GM19468 (cell line): ENCODE measurements around the gene LPP.

Experiments
- ATAC-seq: cut with Tn5 transposase; IDR thresholded peaks from one replicate; pipeline ENCODE4 v1.9.1; 2021; ENCODE audit warnings: mild to moderate bottlenecking, moderate library complexity, moderate number of reproducible peaks; ENCODE audit not compliant: unreplicated experiment; ENCODE audit errors: extremely low read depth

Gene LPP

DNA sequence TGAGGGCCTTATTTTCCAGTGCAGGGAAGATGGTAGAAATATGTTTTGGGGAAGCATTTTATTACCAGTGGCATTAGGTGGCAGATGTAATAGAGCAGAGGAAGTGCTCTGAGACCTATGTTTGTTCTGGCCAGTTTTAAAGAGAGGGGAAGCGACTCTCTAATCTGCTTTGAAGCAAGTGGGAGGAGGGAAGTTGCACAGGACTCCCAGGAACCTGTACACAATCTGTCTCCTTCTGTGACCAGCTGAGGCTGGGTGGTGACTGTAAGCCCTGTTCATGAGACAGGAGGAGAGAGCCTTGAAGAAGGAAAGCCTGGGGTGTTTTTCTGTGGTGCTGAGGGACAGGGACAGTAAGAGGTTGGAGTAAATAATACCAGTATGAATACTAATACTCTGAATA lies 60.5 kb downstream of the LPP start:
- no peak for ATAC-seq

GRCh38 chr3:188215129-188215528 lies 61.2 kb downstream of the LPP start:
- ATAC-seq = no peak

DNA sequence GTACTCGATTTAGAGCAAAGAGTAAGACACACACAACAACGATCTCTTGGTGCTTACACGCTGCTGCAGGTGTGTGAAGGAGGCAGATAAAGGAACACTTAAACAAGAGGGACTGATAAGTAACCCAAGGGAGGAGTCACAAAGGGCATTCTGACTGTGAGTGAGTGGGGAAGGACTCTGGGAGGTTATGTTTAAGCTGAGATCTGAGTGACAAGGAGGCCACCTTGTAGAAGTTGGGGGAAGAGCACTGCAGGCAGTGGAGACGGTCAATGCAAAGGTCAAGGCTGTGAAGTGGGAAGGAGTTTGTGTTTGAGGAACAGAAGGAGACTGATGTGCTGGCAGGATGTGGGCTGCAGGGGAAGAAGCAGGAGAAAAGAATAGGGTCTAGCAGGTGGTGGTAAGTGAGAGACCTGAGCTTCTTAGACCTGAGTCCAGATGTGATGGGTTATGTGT lies 63.1 kb downstream of the LPP start:
- ATAC-seq = no peak

GRCh38 chr3:188217726-188218125 lies 63.8 kb downstream of the LPP start:
- ATAC-seq = no peak

- no peak for ATAC-seq
Observed at GRCh38 chr3:188218603-188219002, 64.6 kb downstream of the LPP start.

DNA sequence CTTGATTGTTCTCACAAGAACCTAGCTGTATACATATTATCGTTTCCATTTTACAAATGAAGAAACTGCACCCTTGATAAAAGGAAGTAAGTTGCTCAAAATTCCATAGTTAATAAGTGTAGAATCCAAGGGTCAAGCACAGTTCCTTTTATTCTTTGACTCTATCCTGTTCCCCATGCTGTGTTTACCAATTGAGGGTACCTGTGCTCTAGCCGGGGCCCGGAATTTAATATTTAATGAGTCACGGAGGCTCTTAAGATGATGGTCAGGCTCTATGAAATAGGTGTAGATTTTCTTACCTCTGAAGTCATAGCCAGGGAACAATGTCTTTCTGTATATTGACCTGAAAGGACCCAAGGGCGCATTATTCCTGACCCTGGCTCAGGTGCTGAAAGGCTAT lies 65.2 kb downstream of the LPP start:
- no peak for ATAC-seq

DNA sequence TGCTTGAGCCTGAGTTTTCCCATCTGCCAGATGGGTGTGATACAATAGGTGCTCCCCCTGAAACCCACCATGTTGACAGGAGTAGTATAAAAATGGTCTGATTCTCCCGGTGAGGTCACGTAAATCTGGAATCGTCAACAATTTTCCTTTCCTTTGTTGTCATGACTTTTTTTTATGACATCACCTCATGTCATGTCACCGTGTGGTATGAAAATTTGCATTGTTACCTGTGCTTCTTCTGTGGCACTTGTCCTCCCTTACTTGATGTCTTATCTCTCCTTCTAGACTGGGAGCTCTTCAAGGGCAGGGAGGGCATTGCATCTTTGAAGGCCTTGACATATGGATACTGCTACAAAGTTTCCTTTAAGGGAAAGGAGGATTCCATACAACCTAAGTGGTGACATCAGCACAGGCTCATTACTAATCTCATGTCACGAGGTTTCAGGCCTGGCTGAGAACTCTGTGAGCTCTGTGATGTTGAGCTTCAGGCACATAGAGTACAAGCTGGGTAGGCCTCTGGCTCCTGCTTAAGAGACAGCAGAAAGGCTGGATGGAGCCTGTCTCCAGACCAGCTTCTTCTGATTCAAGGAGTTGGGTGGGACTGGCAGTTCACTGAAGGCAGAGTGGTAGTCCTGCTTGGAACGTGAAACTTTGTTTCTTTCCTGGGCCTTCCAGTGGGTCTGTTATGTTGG lies 66.3 kb downstream of the LPP start:
- ATAC-seq = no peak

DNA sequence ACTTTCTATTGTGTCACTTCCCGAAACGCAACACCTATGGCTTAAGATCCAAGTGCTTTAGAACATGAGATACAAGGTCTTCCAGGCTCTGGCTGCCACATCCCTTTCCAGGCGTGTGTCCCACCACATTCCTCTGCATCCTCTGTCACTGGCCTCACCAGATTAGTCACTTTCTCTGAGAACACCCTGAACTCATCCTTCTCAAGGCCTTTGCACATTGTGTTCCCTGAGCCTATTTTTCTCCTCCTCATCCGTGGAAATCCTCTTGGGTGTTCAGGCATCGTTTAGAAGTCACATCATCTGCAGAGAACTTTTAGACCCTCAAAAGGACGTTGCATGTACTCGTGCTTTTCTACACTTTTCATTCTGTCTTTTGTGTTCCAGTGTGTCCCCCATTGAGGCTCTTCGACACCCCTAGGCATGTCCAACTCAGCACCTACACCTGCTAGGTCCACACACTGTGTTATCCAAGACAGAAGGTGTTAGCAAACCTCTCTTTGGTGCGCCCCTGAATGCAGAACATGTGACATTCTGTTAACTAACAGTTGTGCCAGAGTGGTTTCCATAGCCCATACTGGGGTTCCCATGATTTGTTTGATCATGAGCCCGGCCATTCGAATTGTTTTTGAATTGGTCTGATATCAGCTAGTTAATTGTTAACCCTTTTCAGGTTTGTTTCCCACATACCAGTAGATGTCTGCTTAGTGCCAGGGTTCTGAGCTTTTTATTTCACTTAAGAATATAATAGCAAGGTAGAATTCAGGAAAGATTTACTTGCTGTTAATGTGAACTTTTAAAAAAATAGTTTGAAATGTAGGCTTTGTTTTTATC lies 67.2 kb downstream of the LPP start:
- ATAC-seq = no peak

DNA sequence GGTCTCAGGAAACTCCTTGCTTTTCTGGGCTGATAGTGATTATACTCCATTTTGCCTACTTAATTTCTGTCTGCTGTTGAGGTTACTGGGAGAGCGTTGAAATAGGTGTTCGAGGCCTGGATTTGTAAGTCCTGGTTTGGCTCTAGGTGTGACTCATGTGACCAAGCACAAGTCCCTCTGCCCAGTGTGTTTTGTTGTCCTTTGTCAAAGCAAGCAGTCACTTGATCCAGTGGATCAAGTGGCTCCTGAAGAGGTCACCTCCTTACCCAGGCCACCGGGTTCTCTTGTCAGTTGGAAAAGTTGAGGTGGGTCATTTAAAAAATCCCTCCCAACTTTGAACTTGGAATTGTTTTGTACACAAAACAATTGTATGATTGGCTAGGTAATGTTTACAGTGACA lies 70.0 kb downstream of the LPP start:
- ATAC-seq = no peak

- no peak for ATAC-seq
Observed at GRCh38 chr3:188227442-188227841, 73.5 kb downstream of the LPP start.

DNA sequence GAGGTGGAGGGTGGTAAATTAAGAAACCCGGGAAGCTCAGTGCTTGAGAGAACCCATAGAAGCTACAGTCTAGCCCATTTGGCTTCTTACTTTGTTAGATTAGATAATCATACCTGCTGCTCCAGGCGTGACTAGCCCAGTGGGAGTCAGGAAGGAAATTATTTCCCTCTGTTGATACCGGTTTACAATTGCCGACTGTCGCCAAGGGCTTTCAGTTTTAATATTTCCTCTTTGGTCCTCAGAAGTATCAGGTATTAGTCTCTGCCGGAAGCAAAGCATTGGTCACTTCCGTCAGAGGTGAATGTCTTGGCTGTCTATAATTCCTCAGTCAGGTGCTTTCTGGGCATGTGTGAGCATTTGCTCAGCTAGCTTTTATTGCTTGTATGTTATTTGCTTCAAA lies 75.2 kb downstream of the LPP start:
- ATAC-seq = no peak

DNA sequence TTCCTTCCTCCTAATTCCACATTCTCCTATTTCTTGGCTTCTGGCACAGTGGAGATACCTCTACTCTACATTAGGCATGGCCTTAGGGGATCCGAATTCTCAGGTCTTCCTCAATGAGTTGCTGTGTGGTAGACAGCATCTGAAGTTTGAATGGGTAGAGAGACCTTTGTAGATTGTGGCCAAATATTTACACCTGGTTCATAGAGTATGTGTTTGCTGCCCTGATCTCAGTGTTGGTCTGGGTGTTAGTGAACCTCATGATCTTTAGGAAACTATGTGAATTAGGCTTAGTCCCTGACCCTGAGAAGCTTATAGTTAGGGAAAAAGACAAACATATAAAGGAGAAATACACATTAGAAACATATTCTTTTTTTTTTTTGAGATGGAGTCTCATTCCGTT lies 75.8 kb downstream of the LPP start:
- ATAC-seq = no peak

DNA sequence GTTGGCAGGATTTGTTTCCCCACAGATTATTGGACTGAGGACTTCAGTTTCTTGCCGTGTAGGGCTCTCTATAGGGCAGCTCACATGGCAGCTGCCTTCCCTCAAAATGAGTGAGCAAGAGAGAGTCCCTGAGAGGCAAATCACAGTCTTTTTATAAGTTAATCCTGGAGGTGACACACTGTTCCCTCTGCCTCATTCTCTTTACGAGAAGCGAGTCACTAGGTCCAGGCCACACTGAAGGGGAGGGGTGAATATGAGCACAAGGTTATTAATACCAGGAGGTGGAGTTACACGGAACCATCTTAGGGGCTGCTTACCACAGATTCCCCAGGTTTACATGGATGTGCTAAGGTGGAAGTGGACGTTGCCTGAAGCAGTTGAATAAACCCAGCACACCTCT lies 77.0 kb downstream of the LPP start:
- no peak for ATAC-seq

DNA sequence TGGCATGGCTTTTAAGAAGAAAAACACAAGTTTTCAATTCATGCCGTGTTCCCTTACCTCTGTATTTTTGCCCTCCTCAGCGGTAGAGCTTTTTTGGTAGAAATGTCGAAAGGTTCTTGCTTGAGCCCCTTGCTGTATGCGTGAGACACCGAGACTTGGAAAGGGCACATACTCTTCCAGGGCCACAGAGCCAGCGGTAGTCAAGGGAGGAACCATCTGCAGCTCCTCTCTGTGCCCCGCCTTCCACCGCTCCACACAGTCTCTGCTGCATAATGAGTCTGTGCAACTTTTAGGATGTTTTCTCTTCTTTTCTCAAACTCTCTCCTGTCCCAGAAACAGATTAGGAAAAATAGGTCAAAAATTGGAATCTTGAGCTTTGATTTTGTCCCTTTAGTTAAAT lies 77.5 kb downstream of the LPP start:
- no peak for ATAC-seq

- no peak for ATAC-seq
Observed at GRCh38 chr3:188232656-188233055, 78.7 kb downstream of the LPP start.

- ATAC-seq = no peak
Observed at GRCh38 chr3:188233320-188233719, 79.4 kb downstream of the LPP start.

DNA sequence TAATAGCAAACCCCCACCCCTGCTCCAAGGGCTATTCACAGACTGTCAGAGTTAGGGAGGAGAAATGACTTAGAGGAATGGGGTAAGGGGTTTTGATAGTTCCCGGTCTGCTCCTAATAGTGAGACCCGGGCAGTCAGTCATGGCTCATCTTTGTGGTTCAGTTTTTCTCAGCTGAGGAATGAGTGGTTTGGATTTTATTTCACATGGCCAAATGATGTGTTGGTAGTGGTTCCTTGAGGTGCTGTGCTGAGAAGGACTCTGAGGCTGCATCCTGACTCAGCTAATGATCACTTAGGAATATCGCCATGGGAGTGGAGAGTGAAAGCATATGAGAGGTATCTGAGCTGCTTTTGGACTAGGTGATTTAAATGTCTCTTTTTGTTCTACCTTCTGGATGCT lies 80.2 kb downstream of the LPP start:
- no peak for ATAC-seq

DNA sequence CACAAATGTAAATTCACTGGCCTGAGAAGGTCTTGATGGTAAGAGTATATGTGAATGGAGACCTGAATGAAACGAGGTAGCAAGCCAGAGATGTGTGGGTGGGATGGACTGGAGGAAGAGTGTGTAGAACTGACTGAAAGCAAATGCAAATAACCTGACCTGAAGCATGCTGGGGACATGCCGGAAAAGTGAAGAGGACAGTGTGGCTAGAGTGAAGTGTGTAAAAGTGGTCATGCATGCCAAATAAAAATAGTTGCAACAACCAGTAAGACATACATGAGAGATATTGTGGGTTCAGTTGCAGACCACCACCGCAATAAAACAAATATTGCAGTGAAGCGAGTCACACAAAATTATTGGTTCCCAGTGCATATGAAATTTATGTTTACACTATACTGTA lies 82.3 kb downstream of the LPP start:
- no peak for ATAC-seq

GRCh38 chr3:188239035-188239434 lies 85.1 kb downstream of the LPP start:
- no peak for ATAC-seq

- no peak for ATAC-seq
Observed at GRCh38 chr3:188239577-188239976, 85.6 kb downstream of the LPP start.

DNA sequence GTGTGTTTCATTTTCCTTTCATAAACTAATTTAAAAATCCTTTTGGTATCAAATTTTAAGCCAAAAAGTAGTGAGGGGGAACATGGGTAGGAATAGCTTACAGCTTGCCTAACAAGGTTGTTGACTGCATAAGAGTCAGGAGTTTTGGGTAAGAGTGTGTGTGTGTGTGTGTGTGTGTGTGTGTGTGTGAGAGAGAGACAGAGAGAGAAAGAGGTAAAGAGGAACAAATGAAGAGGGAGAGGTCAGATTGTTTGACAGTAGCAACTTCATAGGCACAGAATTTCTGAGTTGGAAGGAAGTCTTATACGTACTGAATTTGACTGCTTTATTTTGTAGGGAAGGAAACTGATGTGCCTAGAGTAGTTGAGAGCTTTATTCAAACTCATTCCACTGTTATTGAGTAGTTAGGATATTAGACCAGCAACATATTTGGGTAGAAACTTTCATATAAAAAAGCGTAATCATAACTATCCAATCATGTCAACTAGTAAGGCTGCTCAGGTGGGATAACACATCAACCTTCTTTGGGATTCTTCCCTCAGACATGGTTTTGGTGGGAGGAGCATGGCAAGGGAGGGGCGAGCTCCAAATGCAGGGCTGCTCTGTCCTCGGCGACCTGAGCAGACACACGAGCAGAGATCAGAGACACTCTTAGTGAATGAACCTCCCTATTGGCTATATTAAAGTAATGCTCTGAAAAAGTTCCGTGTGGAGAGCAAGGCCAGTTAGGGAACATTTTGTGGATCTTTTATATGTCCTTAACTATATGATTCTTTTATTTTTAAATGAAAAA lies 86.4 kb downstream of the LPP start:
- ATAC-seq = no peak
